Keratinocyte (primary cell): ENCODE data around the gene ELP4. TPM values are rescaled to one million over a fixed set of nuclear protein-coding genes. Genes with fewer than 3 reads are reported as not detected.
"Not testable (repeated sequence)": the region's sequence is repeated elsewhere in the genome, so short reads cannot be mapped to it uniquely, and the experiment has no call there.

Experiments
- DNase-seq: peaks from one replicate; pipeline ENCODE4 v3.0.0-alpha.2; 2011; ENCODE audit warnings: low read depth, missing footprints, low spot score
- FAIRE-seq: peaks from 2 replicates; lab custom pipeline; 2011; peaks lifted over from hg19 to GRCh38; lab: Jason Lieb, UNC
- H2AFZ ChIP-seq: 2 replicates; pipeline ENCODE4 v1.6.0; 2012; ENCODE audit warnings: low read length, control low read depth, inconsistent platforms; ENCODE audit not compliant: control insufficient read depth
- H3K27ac ChIP-seq: 2 replicates; pipeline ENCODE4 v1.5.1; 2011; ENCODE audit warnings: low read length; ENCODE audit not compliant: control insufficient read depth, insufficient read depth
- H3K27me3 ChIP-seq: 3 replicates; pipeline ENCODE4 v1.6.0; 2011; ENCODE audit warnings: low read length; ENCODE audit not compliant: control insufficient read depth, insufficient read depth; ENCODE audit errors: extremely low read depth
- H3K36me3 ChIP-seq, 2 experiments: 2 replicates in 1 of 2; 3 replicates in 1 of 2; pipeline ENCODE4 v1.5.1; 2011; ENCODE audit warnings: low read length in 2 of 2, mild to moderate bottlenecking in 1 of 2; ENCODE audit not compliant: control insufficient read depth in 2 of 2, insufficient read depth in 2 of 2; ENCODE audit errors: extremely low read depth in 1 of 2
- H3K4me1 ChIP-seq: 3 replicates; pipeline ENCODE4 v1.5.1; 2011; ENCODE audit warnings: low read length; ENCODE audit not compliant: control insufficient read depth, insufficient read depth; ENCODE audit errors: extremely low read depth
- H3K4me2 ChIP-seq: 3 replicates; pipeline ENCODE4 v1.6.0; 2011; ENCODE audit warnings: low read depth, low read length; ENCODE audit not compliant: control insufficient read depth, insufficient read depth; ENCODE audit errors: extremely low read depth
- H3K4me3 ChIP-seq, 3 experiments: fragments of 200-600 bp in 1 of 3; sonication (generic) in 1 of 3; 2 replicates in 2 of 3; 3 replicates in 1 of 3; pipeline ENCODE4 v1.5.1; 2011 to 2016; ENCODE audit warnings: low read length in 3 of 3, mild to moderate bottlenecking in 3 of 3, control low read depth in 2 of 3, inconsistent platforms in 1 of 3, low read depth in 1 of 3, mixed read lengths in 1 of 3, mixed run types in 1 of 3, moderate library complexity in 1 of 3; ENCODE audit not compliant: control insufficient read depth in 2 of 3, insufficient read depth in 2 of 3; ENCODE audit errors: extremely low read depth in 1 of 3
- H3K79me2 ChIP-seq: 2 replicates; pipeline ENCODE4 v1.6.0; 2012; ENCODE audit warnings: low read length; ENCODE audit not compliant: control insufficient read depth, insufficient read depth
- H3K9ac ChIP-seq: 3 replicates; pipeline ENCODE4 v1.6.0; 2011; ENCODE audit warnings: low read length; ENCODE audit not compliant: control insufficient read depth, insufficient read depth; ENCODE audit errors: extremely low read depth
- H3K9me1 ChIP-seq: 3 replicates; pipeline ENCODE4 v1.6.0; 2011; ENCODE audit warnings: low read length; ENCODE audit not compliant: control insufficient read depth, insufficient read depth; ENCODE audit errors: extremely low read depth
- H3K9me3 ChIP-seq: 2 replicates; pipeline ENCODE4 v1.5.1; 2012; ENCODE audit warnings: low read depth, low read length; ENCODE audit not compliant: control insufficient read depth
- H4K20me1 ChIP-seq: 3 replicates; pipeline ENCODE4 v1.6.0; 2011; ENCODE audit warnings: low read length; ENCODE audit not compliant: control insufficient read depth, insufficient read depth; ENCODE audit errors: extremely low read depth
- CTCF ChIP-seq, 3 experiments: IDR thresholded peaks in 1 of 3; conservative IDR thresholded peaks in 1 of 3; optimal IDR thresholded peaks in 1 of 3; 2 replicates in 2 of 3; 3 replicates in 1 of 3; pipeline versions ENCODE3 to v1.5.1; 2011; ENCODE audit warnings: low read length in 3 of 3, mild to moderate bottlenecking in 3 of 3, moderate library complexity in 2 of 3, control low read depth in 1 of 3, inconsistent platforms in 1 of 3; ENCODE audit not compliant: insufficient read depth in 2 of 3; ENCODE audit errors: extremely low read depth in 1 of 3
- EZH2 ChIP-seq: IDR thresholded peaks from one replicate; pipeline ENCODE4 v1.6.1; 2012; ENCODE audit warnings: inconsistent platforms, mild to moderate bottlenecking, low read length, moderate library complexity
- dilution Hi-C: fragments of 300-500 bp; cut with MboI; formaldehyde crosslinking; loops from one replicate; pipeline ENCODE4 v1.7.0; 2020; ENCODE audit warnings: low sequenced_read_pairs; ENCODE audit not compliant: extremely low pct_ligation_motif_present
- polyA plus RNA-seq, 5 experiments: library from polyadenylated mRNA; depleted of rRNA in 3 of 5; stranded (reverse) in 3 of 5; stranded (forward) in 1 of 5; unstranded in 1 of 5; fragments of >200 nt; gene quantifications; 1 replicate in 1 of 5; 2 replicates in 3 of 5; 3 replicates in 1 of 5; pipeline versions ENCODE4 v1.2.1 to v1.2.3, GENCODE V29; 2011 to 2012; ENCODE audit warnings: missing spikeins in 2 of 5, low read depth in 1 of 5, low replicate concordance in 1 of 5

Gene ELP4
- polyA plus RNA-seq, 1 donor (not counting 4 experiments of a cell fraction or from before 2014, with no cell fraction given) = 29.6 TPM

GRCh38 chr11:31575764-31576163, 66.2 kb downstream of the ELP4 start:
- dilution Hi-C loops, FAIRE-seq, H3K9ac ChIP-seq: not testable (repeated sequence)

GRCh38 chr11:31579412-31579811, 69.8 kb downstream of the ELP4 start:
- H3K27me3 ChIP-seq, H2AFZ ChIP-seq, H4K20me1 ChIP-seq, dilution Hi-C loops, H3K4me1 ChIP-seq, H3K9ac ChIP-seq, H3K27ac ChIP-seq, DNase-seq, H3K9me3 ChIP-seq, H3K79me2 ChIP-seq, H3K36me3 ChIP-seq, H3K4me2 ChIP-seq, H3K4me3 ChIP-seq, H3K9me1 ChIP-seq, FAIRE-seq: not testable (repeated sequence)

More at GRCh38 chr11:31575764-31576163, 66.2 kb downstream of the ELP4 start:
- not testable (repeated sequence) for H3K4me3 ChIP-seq, H3K79me2 ChIP-seq, H4K20me1 ChIP-seq, DNase-seq, H3K36me3 ChIP-seq, H3K9me1 ChIP-seq, H3K4me2 ChIP-seq, H3K4me1 ChIP-seq, H2AFZ ChIP-seq, H3K27me3 ChIP-seq, H3K27ac ChIP-seq, H3K9me3 ChIP-seq

- dilution Hi-C loops = no loop called here
- no peak for DNase-seq
- Histone ChIP-seq H3K9me1 (no peaks in the 10 kb centered on the region), H3K4me3 (no peak overlapping the region), H3K4me1 (no peaks in the 10 kb centered on the region), H3K27ac (no peak overlapping the region), H3K4me2 (no peak overlapping the region), H3K36me3 (no peaks in the 10 kb centered on the region), H3K9me3 (no peaks in the 10 kb centered on the region), H4K20me1 (no peaks in the 10 kb centered on the region), H3K27me3 (no peaks in the 10 kb centered on the region), H2AFZ (no peak overlapping the region), H3K9ac (no peak overlapping the region), H3K79me2 (no peaks in the 10 kb centered on the region)
- TF ChIP-seq CTCF (optimal IDR thresholded peaks at IDR 0.05 in 1 of 3, IDR thresholded peaks at IDR 0.05 in 1 of 3, conservative IDR thresholded peaks at IDR 0.05 in 1 of 3; ENCODE audit: extremely low read depth in 1 of 3, insufficient read depth in 2 of 3, low read length in 3 of 3) (no peak), EZH2 (no peak)
- FAIRE-seq = no peak
These were observed 73.1 kb downstream of the ELP4 start for GRCh38 chr11:31582697-31583096.
